ENCODE results near the gene CLMN.

DNA sequence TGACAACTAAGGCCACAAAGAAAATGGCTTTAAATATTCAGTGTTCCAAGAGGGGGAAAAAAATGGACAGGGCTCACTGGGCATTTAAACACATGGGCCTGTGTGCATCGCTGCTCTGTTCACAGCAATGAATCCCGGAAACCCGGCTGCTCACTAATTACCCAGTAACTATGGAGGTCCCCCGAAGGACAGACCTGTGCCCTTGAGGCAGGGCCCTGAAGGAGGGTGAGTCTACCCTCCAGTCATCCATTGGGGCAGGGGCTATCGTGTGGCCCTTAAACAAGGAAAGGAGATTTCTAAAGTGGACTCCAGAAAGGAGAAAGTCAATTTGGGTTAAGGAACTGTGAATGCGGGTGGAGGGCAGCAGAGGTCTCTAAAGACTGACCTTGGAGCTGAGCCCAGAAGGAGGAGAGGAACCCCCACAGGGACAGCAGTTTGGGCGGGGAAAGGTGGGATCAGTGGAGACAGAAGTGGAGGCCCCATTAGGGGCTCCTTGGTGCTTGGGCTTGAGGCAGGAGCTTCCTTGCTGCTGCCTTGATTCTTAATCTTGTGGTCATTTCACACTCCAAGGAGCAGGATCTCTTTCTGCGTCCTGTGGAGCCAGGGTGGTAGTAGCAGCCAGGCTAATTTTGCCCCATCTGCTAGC is 1.4 kb upstream of the CLMN start:
- TF ChIP-seq POLR2A (IDR thresholded peaks at IDR 0.05) (no peak), POLR2AphosphoS5 (IDR thresholded peaks at IDR 0.05) (no peak)
- TF ChIP-seq, protein P1, sequence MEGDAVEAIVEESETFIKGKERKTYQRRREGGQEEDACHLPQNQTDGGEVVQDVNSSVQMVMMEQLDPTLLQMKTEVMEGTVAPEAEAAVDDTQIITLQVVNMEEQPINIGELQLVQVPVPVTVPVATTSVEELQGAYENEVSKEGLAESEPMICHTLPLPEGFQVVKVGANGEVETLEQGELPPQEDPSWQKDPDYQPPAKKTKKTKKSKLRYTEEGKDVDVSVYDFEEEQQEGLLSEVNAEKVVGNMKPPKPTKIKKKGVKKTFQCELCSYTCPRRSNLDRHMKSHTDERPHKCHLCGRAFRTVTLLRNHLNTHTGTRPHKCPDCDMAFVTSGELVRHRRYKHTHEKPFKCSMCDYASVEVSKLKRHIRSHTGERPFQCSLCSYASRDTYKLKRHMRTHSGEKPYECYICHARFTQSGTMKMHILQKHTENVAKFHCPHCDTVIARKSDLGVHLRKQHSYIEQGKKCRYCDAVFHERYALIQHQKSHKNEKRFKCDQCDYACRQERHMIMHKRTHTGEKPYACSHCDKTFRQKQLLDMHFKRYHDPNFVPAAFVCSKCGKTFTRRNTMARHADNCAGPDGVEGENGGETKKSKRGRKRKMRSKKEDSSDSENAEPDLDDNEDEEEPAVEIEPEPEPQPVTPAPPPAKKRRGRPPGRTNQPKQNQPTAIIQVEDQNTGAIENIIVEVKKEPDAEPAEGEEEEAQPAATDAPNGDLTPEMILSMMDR (IDR thresholded peaks at IDR 0.05): no peak

Data from prostate gland (tissue), 2 donors.